ENCODE results near the gene RAD51D.

Gene RAD51D

DNA sequence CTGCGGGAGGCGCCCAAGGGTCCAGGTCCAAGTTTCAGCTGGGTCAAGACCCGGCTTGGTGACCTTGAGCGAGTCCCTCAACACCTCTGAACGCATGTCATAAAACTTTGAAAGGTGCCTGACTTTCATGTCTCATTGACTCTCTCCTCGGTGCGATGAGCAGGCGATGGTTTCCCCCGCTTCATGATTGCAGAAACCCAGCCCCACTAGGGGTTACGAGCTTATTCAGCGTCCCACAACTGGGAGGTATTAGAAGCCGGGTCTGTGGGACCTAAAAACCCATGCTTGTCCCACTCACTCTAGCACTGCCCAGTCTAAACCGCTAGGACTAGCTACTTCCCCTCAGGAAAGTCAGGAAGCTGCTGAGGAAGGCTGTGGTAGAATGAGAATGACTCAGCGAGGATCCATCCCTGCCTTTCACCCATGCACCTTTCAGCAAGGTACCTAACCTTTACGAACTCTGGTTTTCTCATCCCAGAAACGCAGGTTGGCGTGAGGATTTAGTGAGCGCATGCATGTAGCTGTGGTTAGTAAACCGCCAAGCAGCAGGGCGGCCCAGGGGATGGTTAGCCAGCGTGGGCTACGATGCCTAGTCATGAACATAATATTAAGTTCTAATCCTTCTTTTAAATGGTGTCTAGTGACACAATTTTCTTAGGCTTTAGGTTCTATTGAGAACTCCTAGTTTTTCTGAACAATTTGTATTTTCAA lies 29.9 kb downstream of the RAD51D start:
- no peak for DNase-seq

DNA sequence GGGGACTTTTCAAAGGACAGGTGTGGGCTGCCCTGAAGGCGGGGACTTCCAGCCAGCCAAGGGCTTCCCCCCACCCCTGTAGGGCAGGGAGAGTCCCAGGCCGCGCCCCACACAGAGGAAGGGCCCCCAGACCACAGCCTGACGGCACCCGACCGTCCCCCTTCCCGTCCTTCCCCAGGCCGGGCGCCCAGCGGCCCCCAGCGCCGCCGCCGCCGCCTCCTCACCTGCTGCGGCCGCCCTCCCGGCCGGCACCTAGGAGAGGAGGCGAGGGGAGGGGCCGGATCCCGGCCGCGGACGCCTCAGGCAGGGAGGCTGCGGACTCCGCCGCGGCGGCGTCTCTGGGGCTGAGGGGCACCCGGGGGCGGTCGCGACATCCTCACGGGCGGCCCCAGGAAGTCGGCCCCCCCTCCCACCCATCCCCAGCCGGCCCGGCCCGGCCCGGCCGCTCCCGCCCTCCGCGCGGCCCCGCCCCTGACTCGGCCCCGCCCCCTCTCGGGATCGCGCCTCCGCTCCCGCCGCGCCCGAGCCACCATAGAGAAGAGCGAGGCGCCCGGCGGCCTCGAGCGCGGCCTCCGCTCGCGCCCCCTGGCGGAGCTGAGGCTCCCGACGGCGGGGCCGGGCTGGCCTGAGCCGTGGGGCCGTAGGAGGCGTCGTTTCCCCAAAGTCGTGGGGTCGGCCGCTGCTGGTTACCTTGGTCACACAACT lies 30.6 kb downstream of the RAD51D start:
- peak; percentile 87 for DNase-seq

GRCh38 chr17:35088356-35088880 lies 31.2 kb downstream of the RAD51D start:
- no peak for DNase-seq

DNA sequence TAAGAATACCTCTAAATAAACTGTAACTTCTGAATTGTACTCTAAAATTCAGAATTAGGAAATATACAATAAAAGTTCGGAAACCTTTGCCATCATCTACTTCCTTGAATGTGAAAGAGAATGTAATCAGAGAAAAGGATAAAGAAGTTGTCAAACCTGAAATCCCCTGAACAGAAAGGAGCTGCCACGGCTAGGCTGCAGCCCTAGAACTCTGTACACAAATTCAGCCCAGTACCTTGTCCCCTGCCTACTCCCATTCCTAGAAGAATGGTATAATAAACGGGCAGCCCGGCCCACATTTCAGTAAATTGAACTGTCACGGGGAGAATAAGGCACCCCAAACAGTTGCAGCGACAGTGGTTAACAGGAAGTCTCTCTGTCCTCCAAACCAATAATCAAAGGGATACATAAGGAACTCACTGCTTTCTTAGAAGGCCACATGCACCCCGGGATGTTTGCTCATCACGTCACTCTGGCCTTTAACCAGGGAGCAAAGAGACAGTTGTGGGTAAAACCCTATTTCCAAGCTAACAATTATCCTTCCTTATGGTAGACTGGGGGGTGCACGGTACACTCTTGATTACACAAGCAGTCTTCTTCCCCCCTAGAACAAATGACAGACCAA lies 31.8 kb downstream of the RAD51D start:
- DNase-seq = no peak

GRCh38 chr17:35086931-35087573 lies 32.6 kb downstream of the RAD51D start:
- DNase-seq = no peak

GRCh38 chr17:35086164-35086563 lies 33.5 kb downstream of the RAD51D start:
- no peak for DNase-seq

DNA sequence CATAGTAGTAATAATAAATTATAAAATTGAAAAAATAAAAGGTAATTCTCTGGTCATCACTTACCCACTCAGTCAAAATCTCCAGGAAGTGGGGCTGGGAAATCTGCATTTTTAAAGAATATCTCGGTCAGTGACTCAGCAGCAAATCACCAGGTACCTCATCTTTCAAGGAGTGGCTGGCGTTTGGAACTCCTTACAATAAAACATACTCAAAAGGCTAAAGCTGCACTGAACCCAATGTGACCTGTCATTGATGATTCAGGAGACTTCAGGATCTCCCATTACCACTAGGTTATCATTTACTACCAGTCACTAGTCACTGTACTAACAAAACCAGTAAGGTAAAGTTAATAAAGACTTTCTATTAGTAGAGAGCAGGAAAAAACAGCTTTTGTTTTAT lies 34.7 kb downstream of the RAD51D start:
- DNase-seq = no peak

DNA sequence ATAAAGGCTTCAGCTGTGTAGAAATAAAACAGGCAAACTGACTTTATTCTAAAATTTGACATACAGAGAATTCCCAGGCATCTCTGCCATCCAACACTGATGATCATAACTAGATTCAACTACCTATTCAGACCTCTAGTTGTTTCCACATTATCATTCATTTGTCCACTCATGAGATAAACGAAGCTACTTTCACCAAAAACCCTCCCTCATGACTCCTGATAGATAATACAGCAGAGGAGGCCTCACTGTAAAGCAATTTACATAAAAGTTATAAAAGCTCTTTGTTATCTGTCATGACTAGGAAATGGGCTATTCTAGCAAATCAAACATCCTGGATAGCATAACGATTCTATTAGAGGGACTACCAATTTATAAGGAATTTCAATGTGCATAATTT lies 36.6 kb downstream of the RAD51D start:
- no peak for DNase-seq

DNA sequence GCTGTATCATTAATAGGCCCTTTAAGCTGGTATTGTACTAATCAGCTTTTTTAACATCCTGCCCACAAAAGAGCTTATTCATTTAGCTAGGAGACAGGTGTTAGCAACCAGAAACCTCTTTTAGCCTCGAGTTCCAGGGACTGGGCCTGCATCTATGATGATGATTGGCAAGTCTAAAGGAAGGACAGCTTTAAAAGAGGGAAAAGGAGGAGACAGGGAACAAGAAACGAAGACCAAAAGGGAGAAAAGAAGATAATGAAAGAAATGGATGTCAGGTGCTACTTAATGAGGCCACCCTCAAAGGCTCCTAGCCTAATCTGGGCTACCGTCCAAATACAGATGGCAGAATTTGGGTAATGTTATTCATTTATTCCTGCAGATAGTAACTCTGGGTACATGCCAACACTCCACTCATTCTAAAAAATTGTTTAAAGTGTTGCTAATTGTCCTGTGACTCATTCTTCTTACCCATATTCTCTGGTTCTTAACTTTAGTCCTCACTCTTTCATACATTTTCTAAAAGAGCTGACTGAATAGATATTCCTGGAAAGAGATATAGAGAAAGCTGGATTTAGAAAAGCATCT lies 37.5 kb downstream of the RAD51D start:
- no peak for DNase-seq

- DNase-seq = no peak
Observed at GRCh38 chr17:35081638-35082037, 38.0 kb downstream of the RAD51D start.

- DNase-seq = no peak
Observed at GRCh38 chr17:35080536-35080935, 39.1 kb downstream of the RAD51D start.

DNA sequence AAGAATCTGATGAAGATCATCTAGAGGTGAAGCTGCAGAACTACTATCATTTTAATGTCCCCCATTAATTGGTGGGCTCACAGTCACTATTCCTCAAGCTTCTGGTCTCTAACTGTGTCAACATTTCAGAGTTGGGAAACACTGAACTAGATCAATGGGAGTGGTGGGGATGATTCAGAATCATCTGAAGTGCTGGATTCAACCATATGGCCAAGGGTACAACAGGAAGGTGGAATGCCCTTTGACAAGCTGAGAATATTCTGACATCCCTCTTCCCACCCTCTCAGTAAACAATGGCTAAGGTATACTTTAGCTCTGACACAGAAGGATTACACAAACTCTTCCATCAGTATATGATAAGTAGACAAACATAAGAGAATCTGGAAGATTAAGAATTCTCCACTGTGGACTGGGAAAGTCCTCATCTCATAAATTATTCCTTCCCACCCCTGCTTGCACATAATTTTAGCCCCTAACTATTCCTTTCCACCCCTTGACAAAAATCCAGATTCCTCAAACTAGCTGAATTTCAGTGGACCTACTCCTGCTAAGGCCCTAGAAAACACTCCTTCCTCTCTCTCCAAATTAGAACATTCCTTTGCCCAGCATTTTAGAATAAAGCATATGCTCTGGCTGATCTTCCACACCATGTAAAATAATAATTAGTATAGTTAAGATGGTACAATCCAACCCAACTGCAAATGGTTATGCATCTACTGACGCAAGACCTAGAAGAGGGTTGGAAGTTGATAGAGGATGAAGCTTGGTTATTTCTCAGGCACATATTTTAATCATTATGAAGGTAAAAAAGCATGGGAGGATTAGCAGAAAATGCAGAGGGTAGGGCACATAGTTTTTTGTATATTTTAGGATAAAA lies 39.9 kb downstream of the RAD51D start:
- DNase-seq = no peak

DNA sequence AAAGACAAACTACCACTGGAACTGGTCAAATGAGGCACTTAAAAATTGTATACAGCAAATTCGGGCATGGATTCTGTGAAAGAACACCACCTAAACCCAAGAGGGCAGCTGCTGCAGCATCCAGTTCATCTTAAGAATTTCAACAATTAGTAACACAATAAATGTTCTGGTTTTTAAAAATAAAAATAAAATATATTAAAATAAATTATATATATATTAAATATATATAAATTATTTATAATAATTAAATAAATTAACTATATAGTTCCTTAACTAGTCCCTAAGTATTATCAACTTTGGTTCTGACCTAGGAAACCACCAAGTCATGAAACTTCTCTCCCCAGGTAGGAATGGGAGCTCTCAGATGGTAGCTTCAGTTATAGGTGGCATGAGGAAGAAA lies 42.8 kb downstream of the RAD51D start:
- no peak for DNase-seq

- no peak for DNase-seq
Observed at GRCh38 chr17:35074711-35075707, 44.7 kb downstream of the RAD51D start.

DNA sequence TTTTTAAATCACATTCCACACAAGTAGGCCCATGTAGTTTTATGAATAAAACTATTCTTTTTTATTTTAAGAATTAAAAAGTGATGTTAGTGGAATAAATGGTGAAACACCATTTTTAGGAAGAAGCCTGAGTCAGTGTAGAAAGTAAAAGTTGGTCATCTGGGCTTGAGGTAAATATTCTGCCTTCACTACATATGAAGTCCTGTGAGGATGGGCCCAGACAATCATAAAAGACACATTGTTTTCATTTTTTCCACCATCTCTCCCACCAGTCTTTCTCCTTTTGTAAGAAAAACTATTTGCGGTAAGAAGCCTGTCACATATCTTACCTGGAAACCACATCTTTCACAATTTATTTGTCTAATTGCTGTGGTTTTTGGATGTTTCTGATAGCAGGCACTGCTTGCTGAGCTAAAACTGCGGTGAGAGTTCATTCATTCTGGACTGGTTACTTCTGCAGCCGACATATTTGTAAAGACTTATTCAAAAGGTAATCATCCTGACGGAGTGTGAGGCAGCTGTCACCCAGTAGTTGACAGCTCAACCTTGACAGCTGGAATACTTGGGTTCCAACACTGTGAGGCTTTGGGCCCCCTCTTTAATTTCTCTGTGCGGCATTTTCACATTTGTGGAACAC lies 45.6 kb downstream of the RAD51D start:
- DNase-seq = no peak

GRCh38 chr17:35073183-35073790 lies 46.4 kb downstream of the RAD51D start:
- DNase-seq = no peak

DNA sequence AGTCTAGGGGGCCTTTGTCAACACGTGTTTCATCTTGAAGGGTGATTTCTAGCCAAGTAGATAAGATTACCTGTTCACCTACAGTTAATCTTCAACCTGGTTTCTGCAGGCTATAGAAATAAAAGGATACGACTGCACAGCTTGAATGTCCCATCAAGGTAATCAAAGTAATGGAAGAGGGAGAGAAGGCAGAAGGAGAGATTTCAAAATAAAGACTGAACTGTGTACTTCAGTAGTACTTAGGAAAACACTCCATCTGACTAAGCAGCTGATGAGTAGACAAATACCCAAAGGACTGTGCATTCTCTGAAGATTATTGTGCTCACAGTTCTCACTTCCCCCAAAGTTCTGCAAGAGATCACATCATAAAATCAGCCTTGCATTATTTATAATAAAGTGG lies 50.3 kb downstream of the RAD51D start:
- no peak for DNase-seq

DNA sequence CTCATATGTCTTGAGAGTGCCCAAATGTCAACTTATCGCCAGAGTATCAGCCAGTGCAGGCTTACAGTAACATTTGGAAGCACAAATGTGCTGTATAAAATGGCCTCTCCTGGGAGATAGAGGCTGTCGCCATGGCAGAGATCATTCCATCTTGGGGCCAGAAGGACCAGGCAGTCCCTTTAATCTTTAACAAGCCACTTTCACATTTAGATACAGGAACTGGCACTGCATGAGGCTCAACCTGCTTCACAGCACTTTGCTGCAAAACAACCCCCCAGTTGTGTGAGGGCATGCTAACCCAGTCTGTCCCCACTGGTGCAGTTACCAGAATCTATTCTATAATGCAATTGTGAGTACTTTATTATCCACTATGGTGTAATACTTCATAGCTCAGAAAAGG lies 51.4 kb downstream of the RAD51D start:
- no peak for DNase-seq

GRCh38 chr17:35065880-35066279 lies 53.8 kb downstream of the RAD51D start:
- DNase-seq = no peak

Measured in activated gamma-delta T cell (primary cell).